IPS-15b (cell line): ENCODE results near the gene MZT2A.
"Not testable (repeated sequence)": the region's sequence is repeated elsewhere in the genome, so short reads cannot be mapped to it uniquely, and the experiment has no call there.

Experiments
- H3K27me3 ChIP-seq: one replicate; pipeline ENCODE4 v1.6.1; 2013; ENCODE audit warnings: low read length; ENCODE audit not compliant: control insufficient read depth, insufficient read depth
- H3K36me3 ChIP-seq: one replicate; pipeline ENCODE4 v1.6.1; 2013; ENCODE audit warnings: low read length; ENCODE audit not compliant: control insufficient read depth, insufficient read depth
- H3K4me1 ChIP-seq: one replicate; pipeline ENCODE4 v1.6.1; 2013; ENCODE audit warnings: mild to moderate bottlenecking, low read length; ENCODE audit not compliant: control insufficient read depth, insufficient read depth
- H3K4me3 ChIP-seq: one replicate; pipeline ENCODE4 v1.5.1; 2013; ENCODE audit warnings: low read depth, low read length
- H3K9ac ChIP-seq: one replicate; pipeline ENCODE4 v1.6.1; 2013; ENCODE audit warnings: low read depth, mild to moderate bottlenecking, low read length
- H3K9me3 ChIP-seq: one replicate; pipeline ENCODE4 v1.6.1; 2013; ENCODE audit warnings: mild to moderate bottlenecking, low read length; ENCODE audit not compliant: control insufficient read depth, insufficient read depth

Gene MZT2A

GRCh38 chr2:131451265-131451949 is 40.8 kb downstream of the MZT2A start:
- not testable (repeated sequence) for H3K4me3 ChIP-seq, H3K4me1 ChIP-seq, H3K27me3 ChIP-seq, H3K36me3 ChIP-seq, H3K9ac ChIP-seq, H3K9me3 ChIP-seq

DNA sequence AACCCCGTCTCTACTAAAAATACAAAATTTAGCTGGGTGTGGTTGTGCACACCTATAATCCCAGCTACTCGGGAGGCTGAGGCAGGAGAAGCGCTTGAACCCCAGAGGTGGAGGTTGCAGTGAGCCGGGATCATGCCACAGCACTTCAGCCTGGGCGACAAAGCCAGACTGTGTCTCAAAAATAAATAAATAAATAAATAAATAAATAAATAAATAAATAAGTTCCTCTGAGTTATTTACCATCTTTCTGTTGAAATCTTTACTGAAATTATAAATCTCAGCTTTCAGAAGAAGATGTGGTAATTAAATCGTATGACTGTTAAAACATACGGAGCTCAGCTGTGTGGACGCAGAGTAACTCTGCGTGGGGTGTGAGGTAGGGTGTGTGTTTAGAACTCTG is 44.2 kb downstream of the MZT2A start:
- not testable (repeated sequence) for H3K9ac ChIP-seq, H3K36me3 ChIP-seq, H3K9me3 ChIP-seq, H3K4me1 ChIP-seq, H3K27me3 ChIP-seq, H3K4me3 ChIP-seq

DNA sequence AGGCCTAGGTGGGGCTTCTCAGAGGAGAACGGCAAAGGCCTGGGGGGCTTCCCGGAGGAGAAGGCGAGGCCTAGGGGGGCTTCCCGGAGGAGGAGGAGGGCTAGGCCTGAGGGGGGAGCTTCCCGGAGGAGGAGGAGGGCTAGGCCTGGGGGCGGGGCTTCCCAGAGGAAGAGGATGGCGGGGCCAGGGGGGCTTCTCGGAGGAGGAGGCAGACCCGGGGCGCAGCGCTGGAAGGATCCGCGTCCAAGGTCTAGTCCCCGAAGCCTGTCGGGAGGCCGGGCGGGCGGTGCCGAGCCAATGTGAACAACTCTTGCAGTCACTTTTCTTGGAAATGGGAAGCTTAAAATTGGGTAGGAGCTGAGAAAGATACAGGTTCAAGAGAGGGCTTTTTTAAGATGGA is 46.3 kb downstream of the MZT2A start:
- H3K9ac ChIP-seq = no peak overlapping the region
- H3K27me3 ChIP-seq = no peaks in the 10 kb centered on the region
- no peak overlapping the region for H3K4me3 ChIP-seq
- H3K9me3 ChIP-seq = no peaks in the 10 kb centered on the region
- H3K36me3 ChIP-seq = no peaks in the 10 kb centered on the region
- H3K4me1 ChIP-seq = no peaks in the 10 kb centered on the region

DNA sequence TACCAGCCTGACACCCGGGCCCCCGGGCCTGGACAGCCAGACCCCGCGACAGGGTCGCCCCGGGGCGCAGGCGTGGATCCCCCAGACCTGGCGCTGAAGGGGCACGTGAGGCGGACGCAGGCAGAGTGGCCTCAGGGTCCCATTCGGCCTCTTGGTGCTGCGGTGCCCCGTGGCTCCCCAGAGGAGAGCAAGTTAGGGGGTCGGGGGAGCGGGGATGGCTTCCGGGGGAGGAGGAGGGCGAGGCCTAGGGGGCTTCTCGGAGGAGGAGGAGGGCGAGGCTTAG is 46.7 kb downstream of the MZT2A start:
- not testable (repeated sequence) for H3K36me3 ChIP-seq, H3K9me3 ChIP-seq, H3K4me3 ChIP-seq, H3K9ac ChIP-seq, H3K27me3 ChIP-seq, H3K4me1 ChIP-seq

- not testable (repeated sequence) for H3K9me3 ChIP-seq, H3K4me3 ChIP-seq, H3K4me1 ChIP-seq, H3K36me3 ChIP-seq, H3K27me3 ChIP-seq, H3K9ac ChIP-seq
These were observed 47.3 kb downstream of the MZT2A start for GRCh38 chr2:131444736-131445514.

GRCh38 chr2:131440742-131441468 is 51.3 kb downstream of the MZT2A start:
- H3K27me3 ChIP-seq, H3K4me1 ChIP-seq, H3K36me3 ChIP-seq, H3K4me3 ChIP-seq, H3K9ac ChIP-seq, H3K9me3 ChIP-seq: not testable (repeated sequence)
